IgD-negative memory B cell (primary cell): ENCODE results near the gene UBE2L6. TPM values are rescaled to one million over a fixed set of nuclear protein-coding genes. Genes with fewer than 3 reads are reported as not detected.

Experiments
- H3K27ac Mint-ChIP-seq, 3 donors: one replicate each; pipeline ENCODE4 v1.8.0; 2020 to 2022; ENCODE audit warnings: mild to moderate bottlenecking in 3 of 3, mixed read lengths in 3 of 3, moderate library complexity in 1 of 3
- H3K27me3 Mint-ChIP-seq: one replicate; pipeline ENCODE4 v1.8.0; 2021; ENCODE audit warnings: mixed read lengths
- H3K36me3 Mint-ChIP-seq: one replicate; pipeline ENCODE4 v1.8.0; 2020; ENCODE audit warnings: mild to moderate bottlenecking, mixed read lengths
- H3K4me1 Mint-ChIP-seq, 3 donors: one replicate each; pipeline ENCODE4 v1.8.0; 2020 to 2022; ENCODE audit warnings: mixed read lengths in 3 of 3, mild to moderate bottlenecking in 1 of 3
- H3K4me3 Mint-ChIP-seq, 4 donors: one replicate each; pipeline ENCODE4 v1.8.0; 2020 to 2022; ENCODE audit warnings: mild to moderate bottlenecking in 4 of 4, mixed read lengths in 4 of 4, moderate library complexity in 3 of 4
- H3K9me3 Mint-ChIP-seq, 3 donors: one replicate each; pipeline ENCODE4 v1.8.0; 2020 to 2021; ENCODE audit warnings: mixed read lengths in 3 of 3, mild to moderate bottlenecking in 1 of 3
- polyA plus RNA-seq: library from polyadenylated mRNA; unstranded; fragments of 300-500 nt; fragmentation: Illumina TruSeq; gene quantifications from one replicate; pipeline ENCODE4 v1.2.3, GENCODE V29; 2021

UBE2L6 gene
- polyA plus RNA-seq, 1 donor from 2014 or later = 208 TPM

DNA sequence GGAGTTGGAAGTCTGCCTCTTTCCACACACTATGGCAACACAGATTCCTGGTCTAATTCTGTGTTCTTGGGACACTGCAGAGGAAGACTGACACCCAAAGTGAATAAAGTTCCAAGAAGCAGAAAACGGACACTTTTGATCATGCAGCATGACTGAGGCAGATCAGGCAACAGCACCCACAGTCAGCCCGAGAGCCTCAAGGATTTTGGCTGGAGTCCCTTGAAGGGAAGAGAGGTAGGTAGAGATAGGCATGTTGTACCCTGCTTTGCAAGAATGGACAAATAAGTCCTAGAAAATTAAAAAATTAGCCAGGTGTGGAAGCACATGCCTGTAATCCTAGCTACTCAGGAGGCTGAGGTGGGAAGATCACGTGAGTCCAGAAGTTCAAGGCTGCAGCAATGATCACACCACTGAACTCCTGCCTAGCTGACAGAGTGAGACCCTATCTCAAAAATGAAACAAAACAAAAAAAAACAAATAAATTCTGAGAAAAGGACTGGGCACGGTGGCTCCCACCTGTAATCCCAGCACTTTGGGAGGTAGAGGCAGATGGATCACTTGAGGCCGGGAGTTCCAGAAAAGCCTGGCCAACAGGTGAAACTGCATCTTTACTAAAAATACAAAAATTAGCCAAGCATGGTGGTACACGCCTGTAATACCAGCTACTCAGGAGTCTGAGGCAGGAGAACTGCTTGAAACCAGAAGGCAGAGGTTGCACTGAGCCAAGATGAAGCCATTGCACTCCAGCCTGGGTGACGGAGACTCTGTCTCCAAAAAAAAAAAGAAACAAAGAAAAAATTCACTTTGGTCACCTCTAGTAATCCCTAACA, 58.9 kb downstream of the UBE2L6 start:
- Mint-ChIP-seq H3K27me3 (no peaks in the 10 kb centered on the region), H3K27ac (peak overlapping the region in 1 of 3 donors; percentile 40), H3K36me3 (peaks cover 2% of the 10 kb centered on the region)

DNA sequence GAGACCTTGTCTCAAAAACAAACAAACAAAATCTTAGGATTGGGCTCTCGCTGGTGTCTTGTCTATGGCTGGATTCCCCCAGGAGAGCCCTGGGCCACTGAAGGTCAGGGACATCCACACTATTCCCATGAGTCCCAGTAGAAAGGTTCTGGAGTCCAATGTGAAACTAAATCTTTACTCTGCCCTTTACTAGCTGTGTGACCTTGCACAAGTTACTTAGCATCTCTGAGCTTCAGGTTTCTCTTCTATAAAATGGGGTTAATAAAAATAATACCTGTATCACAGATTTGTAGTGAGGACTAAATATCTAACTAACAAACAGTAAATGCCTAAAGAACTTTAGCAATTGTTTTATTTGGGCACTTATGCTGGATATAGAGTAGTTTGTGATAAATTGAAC, 61.0 kb downstream of the UBE2L6 start:
- Mint-ChIP-seq H3K4me3 (no peak overlapping the region), H3K9me3 (no peaks in the 10 kb centered on the region), H3K4me1 (peaks cover 0 to 1% (median 1%) of the 10 kb centered on the region in 3 donors), H3K36me3 (peaks cover 2% of the 10 kb centered on the region), H3K27me3 (no peaks in the 10 kb centered on the region), H3K27ac (no peak overlapping the region)

More for the DNA sequence above, 58.9 kb downstream of the UBE2L6 start:
- Mint-ChIP-seq H3K4me1 (peaks cover 3 to 15% (median 12%) of the 10 kb centered on the region in 3 donors), H3K4me3 (no peak overlapping the region), H3K9me3 (no peaks in the 10 kb centered on the region)

DNA sequence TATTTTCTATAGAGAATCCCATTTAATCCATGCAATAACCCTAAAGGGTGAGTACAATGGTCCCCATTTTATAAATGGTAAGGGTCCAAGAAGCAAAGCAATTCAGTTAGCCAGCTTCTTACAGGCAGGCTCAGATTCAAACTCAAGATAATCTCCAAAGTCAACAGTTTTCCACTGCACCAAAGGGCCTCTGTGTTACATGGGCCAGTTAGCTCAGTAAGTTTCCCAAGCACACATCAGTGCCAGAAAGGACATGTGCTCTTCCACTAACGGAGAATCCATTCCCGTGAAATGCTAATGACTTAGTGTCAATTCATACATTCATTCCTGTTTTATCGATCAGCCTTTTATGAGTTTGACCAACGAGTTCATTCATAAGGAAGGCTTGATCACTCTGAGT, 63.0 kb downstream of the UBE2L6 start:
- no peaks in the 10 kb centered on the region for H3K27me3 Mint-ChIP-seq
- H3K4me1 Mint-ChIP-seq = peaks cover 0 to 5% (median 0%) of the 10 kb centered on the region in 3 donors
- peaks cover 6% of the 10 kb centered on the region for H3K36me3 Mint-ChIP-seq
- H3K4me3 Mint-ChIP-seq = no peak overlapping the region
- no peaks in the 10 kb centered on the region for H3K9me3 Mint-ChIP-seq
- H3K27ac Mint-ChIP-seq = no peak overlapping the region

DNA sequence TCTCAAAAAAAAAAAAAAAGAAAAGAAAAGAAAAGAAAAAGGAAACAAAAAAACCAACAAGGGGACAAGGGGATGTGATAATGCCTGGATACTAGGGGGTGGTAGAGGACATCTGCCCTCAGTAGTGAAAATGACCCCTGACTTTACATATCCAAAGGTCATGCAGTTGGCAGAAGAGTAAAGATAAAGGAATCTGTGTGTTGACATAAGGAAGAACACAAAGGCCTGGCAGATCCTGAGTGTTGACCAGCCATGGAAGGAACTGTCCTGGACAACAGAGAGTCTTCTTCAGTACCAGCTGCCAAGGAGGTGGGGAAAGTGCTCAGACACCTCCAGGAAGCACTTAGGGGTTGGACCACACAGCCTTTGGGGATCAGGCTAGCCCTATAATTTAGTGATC, 64.6 kb downstream of the UBE2L6 start:
- Mint-ChIP-seq H3K4me3 (no peak overlapping the region), H3K36me3 (peaks cover 6% of the 10 kb centered on the region)

DNA sequence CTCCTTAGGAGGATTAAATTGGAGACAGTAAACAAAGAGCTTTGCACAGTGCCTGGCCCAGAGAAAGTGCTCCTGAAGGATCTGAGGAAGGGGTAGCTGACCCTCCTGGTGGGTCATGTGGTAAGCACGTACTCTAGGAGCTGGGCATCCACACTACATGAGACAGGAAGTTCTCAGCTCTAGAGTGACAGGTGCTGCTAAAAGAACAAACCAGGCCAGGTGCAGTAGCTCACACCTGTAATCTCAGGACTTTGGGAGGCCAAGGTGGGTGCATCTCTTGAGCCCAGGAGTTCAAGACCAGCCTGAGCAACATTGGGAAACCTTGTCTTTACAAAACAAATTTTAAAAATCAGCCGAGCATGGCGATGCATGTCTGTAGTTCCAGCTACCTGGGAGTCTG, 65.1 kb downstream of the UBE2L6 start:
- no peaks in the 10 kb centered on the region for H3K9me3 Mint-ChIP-seq
- no peak overlapping the region for H3K27ac Mint-ChIP-seq

More for the DNA sequence above, 64.6 kb downstream of the UBE2L6 start:
- H3K9me3 Mint-ChIP-seq = no peaks in the 10 kb centered on the region
- H3K4me1 Mint-ChIP-seq = peaks cover 0 to 5% (median 0%) of the 10 kb centered on the region in 3 donors
- H3K27me3 Mint-ChIP-seq = no peaks in the 10 kb centered on the region
- H3K27ac Mint-ChIP-seq = no peak overlapping the region

DNA sequence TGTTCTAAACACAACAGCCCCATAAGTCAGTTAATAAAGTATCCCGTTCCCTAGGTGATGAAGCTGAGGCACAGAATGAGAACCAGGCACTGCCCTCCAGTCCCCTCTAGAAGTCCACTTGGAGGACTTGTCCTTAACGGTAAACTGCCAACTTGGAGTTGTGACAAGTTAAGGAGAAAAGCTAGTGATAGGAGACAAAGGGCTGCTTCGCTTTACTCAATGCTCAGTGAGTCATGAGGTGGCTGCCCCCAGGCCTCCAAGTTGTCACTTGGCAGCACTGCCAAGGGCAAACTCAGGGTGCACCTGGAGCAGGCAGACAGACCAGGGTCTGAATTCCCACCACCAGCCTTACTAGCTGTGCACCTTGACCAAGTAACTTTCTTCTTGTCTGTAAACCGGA, 65.5 kb downstream of the UBE2L6 start:
- H3K36me3 Mint-ChIP-seq = peaks cover 7% of the 10 kb centered on the region
- no peak overlapping the region for H3K27ac Mint-ChIP-seq
- peaks cover 0 to 5% (median 0%) of the 10 kb centered on the region in 3 donors for H3K4me1 Mint-ChIP-seq
- no peaks in the 10 kb centered on the region for H3K9me3 Mint-ChIP-seq
- H3K4me3 Mint-ChIP-seq = no peak overlapping the region
- H3K27me3 Mint-ChIP-seq = no peaks in the 10 kb centered on the region

More for the DNA sequence above, 65.1 kb downstream of the UBE2L6 start:
- Mint-ChIP-seq H3K4me3 (no peak overlapping the region), H3K27me3 (no peaks in the 10 kb centered on the region), H3K36me3 (peaks cover 7% of the 10 kb centered on the region), H3K4me1 (peaks cover 0 to 5% (median 0%) of the 10 kb centered on the region in 3 donors)

Other genes starting within 250 kb of the UBE2L6 start
- gene TNKS1BP1, start 242.7 kb downstream of the UBE2L6 start, polyA plus RNA-seq = 5.5 TPM
- 34.0 TPM for gene SSRP1, start 231.8 kb downstream of the UBE2L6 start, polyA plus RNA-seq
- gene P2RX3, start 229.3 kb downstream of the UBE2L6 start, polyA plus RNA-seq = not detected
- gene PRG3, start 186.5 kb downstream of the UBE2L6 start, polyA plus RNA-seq = not detected
- gene PRG2, start 177.0 kb downstream of the UBE2L6 start, polyA plus RNA-seq = not detected
- gene SLC43A3, start 140.6 kb downstream of the UBE2L6 start, polyA plus RNA-seq = 15.8 TPM
- gene RTN4RL2, start 107.1 kb downstream of the UBE2L6 start, polyA plus RNA-seq = 0.14 TPM
- gene SLC43A1, start 52.0 kb downstream of the UBE2L6 start, polyA plus RNA-seq = 7.2 TPM
- 63.5 TPM for gene TIMM10, start 36.9 kb downstream of the UBE2L6 start, polyA plus RNA-seq
- 0.14 TPM for gene SMTNL1, start 30.1 kb downstream of the UBE2L6 start, polyA plus RNA-seq
- gene SERPING1, start 30.0 kb upstream of the UBE2L6 start, polyA plus RNA-seq = 0.23 TPM
- gene YPEL4, start 82.2 kb upstream of the UBE2L6 start, polyA plus RNA-seq = not detected
- gene CLP1, start 90.1 kb upstream of the UBE2L6 start, polyA plus RNA-seq = 12.5 TPM
- gene ZDHHC5, start 100.4 kb upstream of the UBE2L6 start, polyA plus RNA-seq = 32.9 TPM
- 15.4 TPM for gene MED19, start 144.5 kb upstream of the UBE2L6 start, polyA plus RNA-seq
- 76.1 TPM for gene TMX2, start 144.9 kb upstream of the UBE2L6 start, polyA plus RNA-seq
- gene SELENOH, start 173.8 kb upstream of the UBE2L6 start, polyA plus RNA-seq = 324 TPM
- 0.23 TPM for gene BTBD18, start 184.1 kb upstream of the UBE2L6 start, polyA plus RNA-seq
- 4.9 TPM for gene CTNND1, start 194.1 kb upstream of the UBE2L6 start, polyA plus RNA-seq